Fibroblast of gingiva (primary cell): ENCODE measurements around the gene RNF14.
"Not testable (repeated sequence)": the region's sequence is repeated elsewhere in the genome, so short reads cannot be mapped to it uniquely, and the experiment has no call there.

Experiments used
- DNase-seq: peaks from one replicate; pipeline ENCODE4 v3.0.0-alpha.2; 2011; ENCODE audit warnings: low read depth

The RNF14 gene, protein sequence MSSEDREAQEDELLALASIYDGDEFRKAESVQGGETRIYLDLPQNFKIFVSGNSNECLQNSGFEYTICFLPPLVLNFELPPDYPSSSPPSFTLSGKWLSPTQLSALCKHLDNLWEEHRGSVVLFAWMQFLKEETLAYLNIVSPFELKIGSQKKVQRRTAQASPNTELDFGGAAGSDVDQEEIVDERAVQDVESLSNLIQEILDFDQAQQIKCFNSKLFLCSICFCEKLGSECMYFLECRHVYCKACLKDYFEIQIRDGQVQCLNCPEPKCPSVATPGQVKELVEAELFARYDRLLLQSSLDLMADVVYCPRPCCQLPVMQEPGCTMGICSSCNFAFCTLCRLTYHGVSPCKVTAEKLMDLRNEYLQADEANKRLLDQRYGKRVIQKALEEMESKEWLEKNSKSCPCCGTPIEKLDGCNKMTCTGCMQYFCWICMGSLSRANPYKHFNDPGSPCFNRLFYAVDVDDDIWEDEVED

DNA sequence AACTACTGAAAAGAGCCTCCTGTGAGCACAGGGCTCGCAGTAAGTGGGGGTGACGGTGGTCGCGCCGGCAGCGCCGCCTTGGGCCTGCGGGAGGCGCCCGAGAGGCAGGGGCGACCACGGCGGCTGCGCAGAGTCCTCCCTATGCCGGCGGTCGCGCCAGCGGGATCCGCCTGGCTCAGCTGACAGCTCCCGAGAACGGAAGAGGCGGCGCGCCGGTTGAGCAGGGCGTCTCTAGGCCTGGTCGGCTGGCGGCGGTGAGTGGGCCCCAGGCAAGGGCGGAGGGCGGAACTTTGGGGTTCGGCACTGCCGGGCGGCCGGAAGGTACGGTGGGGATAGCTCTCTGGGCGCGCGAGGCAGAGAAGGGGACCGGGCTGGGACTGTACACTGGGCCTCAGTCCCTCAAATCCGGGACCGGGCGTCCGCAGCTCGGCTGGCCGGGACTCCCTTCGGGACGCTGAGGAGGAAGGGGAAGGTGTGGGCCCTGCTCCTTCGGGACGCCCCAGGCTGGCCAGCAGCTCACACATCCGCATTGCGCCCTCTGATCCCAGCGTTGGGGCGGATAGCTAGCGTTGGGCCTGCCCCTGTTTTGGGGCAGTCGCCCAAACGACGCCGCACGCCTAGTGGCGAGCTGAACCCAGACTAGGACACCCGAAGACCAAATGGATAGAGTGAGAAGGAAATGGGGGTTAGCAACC, at the start of gene RNF14:
Gene RNF14, plus strand, starts transcription at position 192 of the 695 bp plus-strand sequence. CDS start 4,484 bp downstream, outside the sequence.
- DNase-seq, result peak; percentile 95

DNA sequence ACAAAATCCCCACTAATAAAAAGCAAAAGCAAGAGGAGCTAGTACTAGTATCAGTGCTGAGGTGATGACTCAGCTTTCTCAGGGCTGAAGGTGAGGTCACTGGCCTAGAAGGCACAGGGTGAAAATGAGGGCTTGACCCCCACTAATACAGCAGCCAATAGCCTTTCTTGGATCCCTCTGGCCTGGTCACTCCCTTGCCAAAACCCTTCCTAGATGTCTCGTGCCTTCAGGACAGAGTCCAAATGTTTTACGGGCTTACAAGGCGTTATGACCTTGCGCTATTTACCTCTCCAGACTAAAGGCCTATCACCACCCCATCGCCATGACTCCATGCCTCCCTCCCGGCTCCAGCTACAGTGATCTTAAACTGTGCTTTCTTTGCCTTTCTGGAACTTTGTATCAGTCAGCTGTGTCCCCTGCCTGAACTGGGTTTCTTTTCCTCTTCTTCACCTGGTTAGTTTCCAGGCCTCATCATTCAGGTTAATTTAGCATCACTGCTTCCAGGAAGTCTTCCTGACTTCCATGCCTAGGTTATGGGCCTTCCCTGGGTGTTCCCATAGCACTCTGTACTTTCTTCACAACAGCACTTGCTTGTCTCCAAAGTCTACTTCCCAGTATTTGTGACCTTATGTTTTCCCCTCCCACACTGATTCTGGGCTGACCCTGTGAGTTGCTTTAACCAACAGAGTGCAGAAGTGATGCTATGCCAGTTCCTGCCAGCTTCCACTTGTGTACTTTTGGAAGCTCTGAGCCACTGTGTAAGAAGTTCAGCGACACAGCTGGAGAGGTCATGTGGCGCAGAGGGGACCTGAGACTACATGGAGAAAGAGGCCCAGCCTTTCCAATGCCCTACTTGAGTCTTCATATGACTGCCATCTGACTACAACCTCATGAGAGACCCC, 49.4 kb upstream of the RNF14 start:
- no peak for DNase-seq

- no peak for DNase-seq
Measured at GRCh38 chr5:141920771-141921170, 48.1 kb upstream of the RNF14 start.

GRCh38 chr5:141922827-141923447, 46.0 kb upstream of the RNF14 start:
- DNase-seq, result not testable (repeated sequence)

GRCh38 chr5:141923448-141924313, 45.2 kb upstream of the RNF14 start, which contains the start of gene DELE1:
Gene DELE1, plus strand, starts transcription at chr5:141923871. Its CDS starts 71 bp downstream, at chr5:141923942.
- peak; percentile 93 for DNase-seq

- DNase-seq, result no peak
Measured at GRCh38 chr5:141926434-141926833, 42.5 kb upstream of the RNF14 start.

- DNase-seq, result no peak
Measured at GRCh38 chr5:141928051-141928450, 40.9 kb upstream of the RNF14 start.

GRCh38 chr5:141929398-141930058, 39.4 kb upstream of the RNF14 start:
- no peak for DNase-seq

- DNase-seq, result no peak
Measured at GRCh38 chr5:141931694-141932093, 37.2 kb upstream of the RNF14 start.

DNA sequence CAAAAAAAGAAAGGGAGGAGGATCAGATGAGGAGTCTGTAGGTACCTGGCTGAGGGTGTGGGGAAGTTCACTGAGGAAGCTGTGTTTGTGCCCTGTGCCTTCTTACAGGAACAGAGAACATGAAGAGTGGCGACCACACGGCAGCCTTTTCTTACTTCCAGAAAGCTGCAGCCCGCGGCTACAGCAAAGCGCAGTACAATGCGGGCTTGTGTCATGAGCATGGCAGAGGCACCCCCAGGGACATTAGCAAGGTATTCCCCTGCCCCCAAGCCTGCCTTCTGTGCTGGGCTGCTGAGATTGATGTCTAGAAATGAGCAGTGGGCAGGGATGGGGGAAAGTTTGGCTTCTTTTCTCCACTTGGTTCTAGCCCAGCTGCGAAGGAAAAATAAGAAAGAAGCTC, 35.8 kb upstream of the RNF14 start:
- DNase-seq, result no peak

GRCh38 chr5:141934099-141934844, 34.6 kb upstream of the RNF14 start:
- no peak for DNase-seq

DNA sequence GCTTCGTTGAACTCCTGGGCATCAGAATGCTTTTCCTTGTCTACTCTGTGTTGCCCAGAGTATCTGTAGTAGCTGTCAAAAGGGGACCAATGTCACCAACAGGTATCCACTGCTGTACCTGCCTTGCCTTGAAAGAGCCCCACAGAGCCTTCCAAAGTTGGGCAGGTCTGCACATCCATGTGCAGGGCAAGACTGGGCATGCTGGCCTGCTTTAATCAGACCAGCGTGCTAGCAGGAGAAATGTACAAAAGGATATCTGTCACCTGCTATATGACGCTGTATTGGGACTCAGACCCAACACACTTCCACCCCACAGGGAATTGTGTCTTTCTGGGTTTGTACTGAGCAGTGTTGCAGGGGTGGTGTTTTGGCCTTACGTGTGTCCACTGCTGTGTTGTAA, 33.4 kb upstream of the RNF14 start:
- no peak for DNase-seq

DNA sequence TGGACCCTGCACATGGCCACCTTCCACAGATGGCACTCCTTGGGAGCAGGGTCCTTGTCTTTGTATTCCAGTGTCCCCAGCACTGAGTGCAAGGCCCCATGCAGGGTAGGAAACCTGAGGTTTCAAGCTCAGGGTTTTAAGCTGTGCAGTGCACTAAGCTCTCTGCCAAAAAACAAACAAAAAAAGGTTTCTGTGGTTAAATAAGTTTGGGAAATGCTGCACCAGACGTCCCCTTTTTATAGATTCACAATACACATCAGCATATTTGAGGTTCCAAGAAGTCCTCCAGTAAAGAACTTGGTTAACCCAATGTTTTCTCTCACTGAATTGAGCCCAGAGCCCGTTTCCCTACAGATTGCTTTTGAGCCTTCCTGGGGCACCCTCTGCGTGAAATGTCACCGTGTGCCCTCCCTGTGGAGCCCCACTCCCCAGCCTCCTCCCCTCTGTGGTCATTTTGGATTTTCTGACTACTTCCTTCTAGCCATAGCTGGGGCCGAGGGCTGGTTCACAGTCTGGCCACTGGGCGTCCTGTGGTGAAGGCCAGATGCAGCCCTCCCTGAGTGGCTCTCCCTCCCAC, 28.1 kb upstream of the RNF14 start:
- DNase-seq, result peak; percentile 59

DNA sequence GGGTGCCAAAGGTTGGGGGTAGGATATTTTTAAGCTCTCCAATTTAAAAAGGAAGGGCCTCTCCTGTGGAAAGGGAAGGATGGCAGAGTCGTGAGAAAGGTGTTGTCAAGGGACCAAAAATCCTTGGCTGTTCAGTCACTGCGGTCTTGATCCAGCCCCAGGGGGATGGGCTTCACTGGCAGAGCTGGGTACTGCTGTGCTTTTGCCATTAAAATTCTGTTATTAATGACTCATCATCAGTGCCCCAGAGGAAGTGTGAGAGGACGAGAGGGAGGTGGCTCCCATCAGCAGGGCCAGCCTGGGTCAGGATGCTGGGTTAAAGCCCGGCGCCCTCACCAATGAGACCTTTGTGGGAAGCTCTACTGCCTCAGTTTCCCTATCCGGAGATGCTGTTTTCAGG, 27.6 kb upstream of the RNF14 start:
- peak; percentile 61 for DNase-seq

DNA sequence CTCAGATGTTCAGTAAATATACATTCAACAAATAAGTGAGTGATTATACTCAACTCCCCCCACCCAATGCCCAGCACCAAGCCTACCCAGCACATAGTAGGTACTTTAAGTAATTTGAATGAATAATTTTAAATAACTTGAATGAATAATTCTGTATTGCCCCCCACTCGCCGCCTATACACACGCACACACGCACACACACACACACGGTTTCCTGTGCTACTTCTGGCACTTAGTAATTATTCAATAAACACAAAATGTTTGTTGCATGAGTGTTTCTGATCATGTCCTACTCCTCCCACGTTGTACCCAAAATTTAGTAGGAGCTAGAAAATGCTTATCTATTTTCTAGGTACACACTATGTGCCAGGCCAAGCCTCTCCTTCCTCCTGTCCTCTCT, 27.1 kb upstream of the RNF14 start:
- no peak for DNase-seq

- DNase-seq, result no peak
Measured at GRCh38 chr5:141942185-141942857, 26.6 kb upstream of the RNF14 start.

DNA sequence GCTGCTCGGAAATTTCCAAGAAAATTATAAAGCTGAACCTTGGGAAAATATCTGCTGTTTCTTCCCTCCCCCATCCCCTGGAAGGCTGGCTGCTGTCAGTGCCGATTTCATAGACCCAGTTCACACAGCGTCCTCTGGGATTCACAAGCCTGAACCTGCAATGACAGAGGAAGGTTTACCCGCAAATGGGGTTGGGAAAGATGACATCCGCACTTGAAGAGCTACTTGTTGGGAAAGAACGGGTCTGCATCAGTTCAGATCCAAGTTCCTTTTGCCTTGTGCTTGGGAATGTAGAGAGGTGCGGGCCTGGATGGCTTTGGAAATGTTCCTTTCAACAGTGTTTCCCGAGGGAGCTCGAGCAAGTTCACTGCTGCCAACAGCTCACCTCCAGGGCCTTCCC, 24.8 kb upstream of the RNF14 start:
- no peak for DNase-seq

DNA sequence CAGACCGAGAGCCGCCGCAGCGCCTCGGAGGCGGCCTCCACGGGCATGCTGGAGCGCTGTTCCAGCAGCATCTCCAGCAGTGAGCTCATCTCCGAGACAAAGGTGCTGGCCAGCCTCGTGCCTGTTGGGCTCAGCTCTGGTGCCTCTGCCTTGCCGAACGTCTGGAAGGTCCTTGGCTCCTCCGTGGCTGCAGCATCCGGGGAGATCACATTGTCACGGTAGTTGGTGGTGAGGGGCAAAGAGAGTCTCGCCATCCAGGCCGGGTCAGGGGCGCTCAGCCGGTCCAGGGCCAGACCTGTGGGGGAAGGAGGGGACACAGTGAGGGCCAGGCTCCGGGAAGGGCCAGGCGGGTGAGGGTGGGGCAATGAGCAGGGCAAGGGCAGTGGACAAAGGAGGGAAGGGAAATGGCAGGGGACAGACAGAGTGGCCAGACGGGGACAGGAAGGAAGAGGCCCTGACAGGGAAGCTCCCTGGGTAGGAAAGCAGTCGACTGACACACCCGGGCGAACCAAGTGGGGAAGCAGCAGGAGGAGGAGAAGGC, 23.3 kb upstream of the RNF14 start:
- DNase-seq, result no peak
